NCI-H345 treated with DMSO at 0.1 percent for 48 hours (cell line): ENCODE measurements around the gene NRXN2.
A peak's percentile ranks its signal among the peaks of the same experiment; 100 is the strongest.
"Not testable (repeated sequence)": the region's sequence is repeated elsewhere in the genome, so short reads cannot be mapped to it uniquely, and the experiment has no call there.

ENCODE experiments used
- DNase-seq: peaks from one replicate; lab custom pipeline; 2025; ENCODE audit not compliant: unreplicated experiment; lab: John Stamatoyannopoulos, UW

NRXN2 gene

GRCh38 chr11:64705501-64705900, 17.5 kb downstream of the NRXN2 start:
- DNase-seq, result no peak

DNA sequence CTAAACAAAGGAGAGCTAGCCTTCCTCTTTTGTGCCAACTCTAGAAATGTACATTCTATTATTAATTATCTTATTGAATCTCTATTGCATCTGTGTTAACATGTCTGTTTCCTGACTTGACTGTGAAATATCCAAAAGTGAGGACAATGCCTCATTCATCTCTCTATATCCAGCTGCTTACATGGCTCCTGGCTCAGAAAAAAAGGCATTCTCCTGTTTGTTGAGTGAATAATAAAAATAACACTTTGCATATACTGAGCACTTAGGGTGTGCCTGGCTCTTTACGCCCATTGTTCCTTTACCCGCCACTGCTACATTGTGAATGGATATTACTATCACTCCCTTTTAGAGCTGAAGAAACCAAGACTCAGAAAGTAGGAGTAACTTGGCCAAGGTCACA, 19.9 kb downstream of the NRXN2 start:
- DNase-seq, result no peak

DNA sequence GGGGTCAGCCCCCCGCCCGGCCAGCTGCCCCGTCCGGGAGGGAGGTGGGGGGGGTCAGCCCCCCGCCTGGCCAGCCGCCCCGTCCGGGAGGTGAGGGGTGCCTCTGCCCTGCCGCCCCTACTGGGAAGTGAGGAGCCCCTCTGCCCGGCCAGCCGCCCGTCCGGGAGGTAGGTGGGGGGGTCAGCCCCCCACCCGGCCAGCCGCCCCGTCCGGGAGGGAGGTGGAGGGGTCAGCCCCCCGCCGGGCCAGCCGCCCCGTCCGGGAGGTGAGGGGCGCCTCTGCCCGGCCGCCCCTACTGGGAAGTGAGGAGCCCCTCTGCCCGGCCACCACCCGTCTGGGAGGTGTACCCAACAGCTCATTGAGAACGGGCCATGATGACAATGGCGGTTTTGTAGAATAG, 21.0 kb downstream of the NRXN2 start:
- not testable (repeated sequence) for DNase-seq

DNA sequence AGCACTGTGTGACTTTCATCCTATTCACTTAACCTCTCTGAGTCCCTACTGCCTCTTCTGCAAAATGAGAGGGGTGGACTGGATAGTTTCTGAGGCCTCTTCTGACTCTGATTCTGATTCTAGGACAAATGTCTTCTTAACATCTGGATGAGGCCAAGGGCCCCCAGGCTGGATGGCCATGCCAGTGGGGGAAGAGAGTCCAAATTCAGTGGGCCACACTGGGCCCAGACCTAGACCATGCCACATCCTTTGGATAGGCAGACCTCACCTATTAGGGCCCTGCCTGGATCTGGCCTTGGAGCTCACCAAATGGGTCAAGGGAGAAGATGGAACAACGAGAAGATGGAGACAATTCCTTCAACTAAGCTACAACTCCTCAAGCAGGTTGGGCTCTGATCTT, 24.6 kb downstream of the NRXN2 start:
- no peak for DNase-seq

DNA sequence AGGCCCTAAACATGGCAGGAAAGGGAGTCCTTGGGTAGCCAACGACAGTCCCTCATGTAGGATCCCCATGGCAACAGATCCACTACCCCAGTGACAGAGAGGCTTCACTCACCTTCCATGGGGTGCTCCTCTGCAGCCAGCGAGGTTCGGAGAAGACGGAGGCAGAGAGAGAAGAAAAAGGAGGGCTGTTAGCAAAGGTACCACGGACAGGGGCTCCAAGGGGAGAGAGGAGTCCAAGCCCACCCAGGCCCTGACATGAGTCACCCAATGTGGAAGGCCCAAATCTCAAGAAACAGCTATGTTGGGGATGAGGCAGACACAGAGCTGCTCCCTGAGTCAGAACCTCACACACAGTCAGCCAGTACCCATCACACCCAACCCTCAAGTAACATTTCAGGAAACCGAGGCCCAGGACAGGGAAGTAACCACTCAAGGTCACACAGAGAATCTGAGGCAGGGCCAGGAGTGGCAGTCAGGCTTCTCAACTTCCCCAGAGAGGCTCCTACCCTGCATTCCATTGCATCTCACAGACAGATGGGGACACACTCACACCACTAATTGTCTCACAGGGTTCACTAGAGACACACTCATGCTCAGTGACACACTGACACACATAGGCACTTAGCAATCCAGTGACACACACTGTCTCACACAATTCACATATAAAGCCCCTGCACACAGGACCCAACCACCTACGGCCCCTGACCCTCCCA, 25.2 kb downstream of the NRXN2 start:
- DNase-seq, result no peak

- no peak for DNase-seq
Observed at GRCh38 chr11:64696045-64696444, 27.0 kb downstream of the NRXN2 start.

DNA sequence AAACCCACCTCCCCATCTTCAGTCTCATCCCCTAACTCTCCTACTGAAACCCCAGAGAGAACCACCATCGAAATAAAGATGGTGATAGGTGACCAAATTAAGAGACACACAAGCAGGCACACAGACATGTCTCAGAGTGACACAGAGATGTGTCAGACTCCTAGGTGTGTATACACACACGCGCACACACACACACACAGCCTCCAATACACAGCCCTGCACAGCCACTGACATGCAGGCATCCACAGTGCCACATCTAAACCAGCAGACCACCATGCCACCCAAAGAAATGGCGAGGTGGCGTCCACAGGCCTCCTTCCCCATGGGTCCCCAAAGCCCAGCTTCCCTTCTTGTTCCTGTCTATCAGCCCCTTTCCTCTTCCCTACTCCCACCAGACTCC, 27.4 kb downstream of the NRXN2 start:
- no peak for DNase-seq

DNA sequence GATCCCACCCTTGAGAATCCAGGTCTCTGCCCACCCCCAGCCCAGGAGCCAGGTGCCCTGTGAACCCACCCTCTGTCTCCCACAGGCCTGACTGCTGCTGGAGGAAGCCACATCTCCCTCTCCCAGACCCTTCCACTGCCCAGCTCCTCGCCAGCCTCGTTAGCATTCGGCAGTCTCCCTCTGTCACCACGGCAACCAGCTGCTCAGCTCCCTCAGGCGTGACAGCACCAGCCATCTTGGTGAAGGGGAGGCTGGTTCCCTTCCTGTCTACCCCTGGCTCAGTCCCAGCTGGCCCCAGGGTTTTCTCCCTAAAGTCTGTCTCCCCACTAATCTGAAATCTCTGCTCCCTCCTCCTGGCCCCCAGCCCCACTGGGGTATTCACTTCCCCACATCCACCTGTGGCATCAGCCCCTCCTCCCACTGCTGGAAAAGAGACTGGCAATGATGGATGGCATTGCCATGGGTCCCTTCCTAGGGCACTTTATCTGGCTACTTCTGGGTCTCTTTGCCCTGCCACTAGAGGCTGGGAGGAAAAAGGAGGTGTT, 28.1 kb downstream of the NRXN2 start:
- no peak for DNase-seq

GRCh38 chr11:64694026-64694755, 28.8 kb downstream of the NRXN2 start:
- DNase-seq, result no peak

DNA sequence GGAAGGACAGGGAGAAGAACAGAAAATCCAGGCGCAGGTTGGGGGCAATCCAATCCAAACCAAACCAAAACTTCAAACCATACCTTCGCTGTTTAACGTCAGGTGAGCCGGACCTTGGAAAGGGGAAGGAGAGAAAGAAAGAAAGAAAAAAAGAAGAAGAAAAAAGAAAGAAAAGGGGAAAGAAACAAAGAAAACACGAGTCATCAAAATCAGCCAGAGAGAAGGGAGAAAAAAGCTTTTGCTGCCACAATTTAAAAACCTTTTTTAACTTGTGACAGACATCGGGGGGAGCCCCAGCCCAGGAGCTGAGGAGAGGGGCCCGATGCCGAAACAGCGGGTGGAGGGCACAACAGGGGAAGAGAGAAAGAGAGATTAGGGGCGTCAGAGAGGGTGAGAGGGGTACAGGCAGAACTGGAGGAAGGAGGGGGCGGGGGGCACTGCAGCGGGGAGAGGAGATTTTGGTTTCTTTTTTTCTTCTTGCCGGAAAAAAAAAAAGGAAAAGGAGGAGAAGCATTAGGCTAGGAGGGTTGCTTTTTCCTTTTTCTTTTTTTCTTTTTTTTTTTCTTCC, 30.1 kb downstream of the NRXN2 start:
- DNase-seq, result no peak

GRCh38 chr11:64691543-64691942, 31.5 kb downstream of the NRXN2 start:
- DNase-seq, result no peak

DNA sequence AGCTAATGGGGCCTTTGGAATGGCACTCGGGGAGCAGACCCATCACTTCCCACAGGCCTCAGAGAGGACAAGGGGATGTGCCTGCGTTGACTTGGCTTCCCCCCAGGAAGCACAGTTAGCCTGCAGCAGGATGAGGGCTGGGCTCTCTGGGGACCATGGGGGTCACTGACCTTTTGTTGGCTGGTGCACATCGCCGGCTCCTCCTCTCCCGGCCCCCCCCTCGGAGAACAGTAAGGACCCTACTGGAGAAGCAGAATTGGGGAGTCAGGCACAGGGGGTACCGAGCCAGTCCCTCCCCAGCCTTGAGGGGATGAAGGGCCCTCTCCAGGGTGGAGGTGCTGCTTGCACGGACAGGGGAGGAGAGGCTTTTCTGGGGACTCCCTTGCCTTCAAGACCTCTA, 32.8 kb downstream of the NRXN2 start:
- no peak for DNase-seq

DNA sequence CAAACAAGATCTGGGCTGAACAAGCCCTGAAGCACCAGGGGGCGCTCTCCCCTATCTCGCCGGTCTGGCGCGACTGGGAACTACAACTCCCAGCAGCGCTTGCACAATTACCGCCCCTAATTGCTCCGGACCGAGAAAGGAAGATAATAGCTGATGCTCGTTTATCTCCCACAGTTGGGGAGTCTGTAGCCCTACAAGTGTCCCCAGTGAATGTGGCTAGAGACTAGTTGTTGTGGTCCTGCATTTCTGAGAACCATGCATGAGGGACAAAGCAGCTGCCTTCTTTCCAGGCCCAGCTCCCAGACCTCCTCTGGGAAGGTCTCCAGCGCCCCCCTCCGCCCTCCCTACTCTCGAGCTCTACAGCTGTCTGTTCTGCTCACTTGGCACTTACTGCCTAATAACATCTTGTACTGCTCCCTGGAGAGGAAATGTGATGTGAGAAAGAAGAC, 34.4 kb downstream of the NRXN2 start:
- peak; percentile 88 for DNase-seq

DNA sequence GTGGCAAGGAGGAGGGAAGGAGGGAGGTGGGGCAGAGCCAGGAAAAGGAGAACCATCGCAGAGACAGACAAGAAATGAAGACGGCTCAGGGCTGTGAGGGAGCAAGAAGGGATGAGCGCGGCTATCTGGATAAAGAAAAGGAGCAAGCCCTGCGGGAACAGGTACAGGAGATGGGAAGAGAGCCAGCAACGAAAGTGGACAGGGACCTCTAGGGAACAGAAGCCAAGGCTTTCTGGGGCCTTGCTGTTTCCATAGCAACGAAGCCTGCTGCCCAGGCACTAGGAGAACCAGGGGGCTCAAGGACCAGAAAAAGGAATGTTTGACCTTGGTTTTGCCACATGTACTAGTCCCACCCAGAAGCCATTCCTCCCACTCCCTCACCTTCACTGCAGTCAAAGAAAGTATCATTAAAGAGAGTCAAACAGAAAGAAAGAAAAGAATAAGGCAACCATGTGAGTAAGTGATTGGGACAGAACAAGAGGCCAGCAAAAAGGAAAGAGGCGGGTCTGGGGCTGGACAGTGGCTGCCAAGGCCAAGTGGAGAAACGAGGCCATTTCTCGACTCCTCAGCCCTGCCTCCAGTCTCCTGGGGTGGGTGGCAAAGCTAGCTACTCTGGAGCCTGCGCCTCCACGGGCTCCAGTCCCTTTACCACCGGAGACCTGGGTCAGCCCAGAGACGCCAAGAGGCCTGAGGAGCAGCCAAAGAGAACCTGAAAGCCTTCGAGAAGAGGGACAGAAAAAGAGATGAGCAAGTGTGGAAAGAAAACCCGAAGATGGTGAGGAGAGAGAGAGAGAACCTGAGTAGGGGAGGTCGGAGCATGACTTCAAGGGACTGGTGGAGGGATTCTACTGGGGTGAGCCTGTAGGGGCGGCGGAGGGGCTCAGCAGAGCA, 35.1 kb downstream of the NRXN2 start:
- no peak for DNase-seq

DNA sequence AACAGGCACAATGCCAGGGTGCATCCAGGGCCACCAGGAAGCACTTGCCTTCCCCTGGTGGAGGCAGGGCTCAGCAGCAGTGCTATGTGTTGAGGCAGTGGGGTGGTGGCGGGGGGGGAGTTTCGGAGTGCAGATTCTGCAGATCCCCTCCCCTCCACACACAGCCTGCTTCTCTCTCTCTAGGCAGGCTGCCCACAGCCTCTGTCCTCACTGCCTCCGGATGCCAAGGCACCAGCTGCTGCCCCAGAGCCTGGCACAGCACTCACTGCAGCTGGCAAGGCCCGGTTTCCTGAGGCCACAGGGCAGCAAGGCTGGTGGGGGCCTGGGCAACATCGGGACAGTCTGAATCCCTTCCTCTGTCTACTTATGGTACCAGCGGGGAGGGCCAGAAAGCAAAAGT, 35.8 kb downstream of the NRXN2 start:
- no peak for DNase-seq

GRCh38 chr11:64686466-64687170, 36.4 kb downstream of the NRXN2 start:
- DNase-seq, result no peak

- DNase-seq, result no peak
Observed at GRCh38 chr11:64685536-64685935, 37.5 kb downstream of the NRXN2 start.

- DNase-seq, result no peak
Observed at GRCh38 chr11:64684357-64684756, 38.6 kb downstream of the NRXN2 start.

DNA sequence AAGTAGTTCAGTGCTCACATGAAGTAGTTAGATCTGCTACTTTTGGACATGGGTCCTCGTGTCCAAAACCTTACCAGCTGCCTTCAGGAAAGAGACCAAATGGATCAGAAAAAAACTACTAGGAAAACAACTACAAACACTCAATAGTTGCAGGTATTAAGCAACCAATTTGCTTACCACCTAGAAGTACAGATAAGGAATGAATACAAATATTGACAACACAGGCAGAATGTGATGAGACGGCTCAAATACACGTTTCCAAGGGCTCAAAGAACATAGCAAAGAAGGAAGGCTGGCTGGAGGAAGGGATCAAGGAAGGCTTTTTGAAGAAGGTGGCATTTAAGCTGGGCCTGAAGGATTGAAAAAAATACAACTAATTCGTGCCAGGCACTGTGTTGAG, 41.8 kb downstream of the NRXN2 start:
- DNase-seq, result no peak

DNA sequence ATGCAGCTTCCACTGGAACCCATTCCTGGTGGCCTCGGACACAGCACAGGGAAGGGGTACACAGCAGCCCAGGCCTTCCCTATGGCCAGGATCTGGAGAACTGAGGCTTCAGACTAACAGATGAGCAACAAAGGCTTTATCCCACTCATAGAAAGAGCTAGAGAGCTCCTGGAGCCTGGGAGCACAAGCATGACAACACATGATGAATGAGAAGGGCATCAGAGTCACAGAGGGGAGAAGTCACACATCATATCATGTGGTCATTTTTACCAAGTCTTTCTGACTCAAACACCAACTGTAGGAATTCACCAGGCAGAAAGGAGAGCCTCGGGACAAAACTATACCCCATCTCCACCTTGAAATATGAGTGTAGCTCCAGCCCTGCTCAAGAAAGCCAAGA, 43.2 kb downstream of the NRXN2 start:
- no peak for DNase-seq
